ENCODE measurements around the gene RASGRP2.

- TF ChIP-seq, protein P1, sequence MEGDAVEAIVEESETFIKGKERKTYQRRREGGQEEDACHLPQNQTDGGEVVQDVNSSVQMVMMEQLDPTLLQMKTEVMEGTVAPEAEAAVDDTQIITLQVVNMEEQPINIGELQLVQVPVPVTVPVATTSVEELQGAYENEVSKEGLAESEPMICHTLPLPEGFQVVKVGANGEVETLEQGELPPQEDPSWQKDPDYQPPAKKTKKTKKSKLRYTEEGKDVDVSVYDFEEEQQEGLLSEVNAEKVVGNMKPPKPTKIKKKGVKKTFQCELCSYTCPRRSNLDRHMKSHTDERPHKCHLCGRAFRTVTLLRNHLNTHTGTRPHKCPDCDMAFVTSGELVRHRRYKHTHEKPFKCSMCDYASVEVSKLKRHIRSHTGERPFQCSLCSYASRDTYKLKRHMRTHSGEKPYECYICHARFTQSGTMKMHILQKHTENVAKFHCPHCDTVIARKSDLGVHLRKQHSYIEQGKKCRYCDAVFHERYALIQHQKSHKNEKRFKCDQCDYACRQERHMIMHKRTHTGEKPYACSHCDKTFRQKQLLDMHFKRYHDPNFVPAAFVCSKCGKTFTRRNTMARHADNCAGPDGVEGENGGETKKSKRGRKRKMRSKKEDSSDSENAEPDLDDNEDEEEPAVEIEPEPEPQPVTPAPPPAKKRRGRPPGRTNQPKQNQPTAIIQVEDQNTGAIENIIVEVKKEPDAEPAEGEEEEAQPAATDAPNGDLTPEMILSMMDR (IDR thresholded peaks at IDR 0.05), result no peak
- TF ChIP-seq POLR2AphosphoS5 (IDR thresholded peaks at IDR 0.05) (no peak), POLR2A (IDR thresholded peaks at IDR 0.05) (no peak)
Measured at GRCh38 chr11:64764753-64765152, 20.8 kb upstream of the RASGRP2 start.
